Lung microvascular endothelial cell (primary cell): ENCODE results near the gene HOXD8. TPM values are rescaled to one million over a fixed set of nuclear protein-coding genes. Genes with fewer than 3 reads are reported as not detected.

ENCODE experiments used
- DNase-seq, 2 donors: peaks; one replicate each; pipeline versions ENCODE4 v3.0.0 to v3.0.0-alpha.2; 2010; ENCODE audit warnings: low read depth in 2 of 2
- total RNA-seq: library from RNA; depleted of rRNA; stranded (reverse); fragments of >200 nt; gene quantifications from 2 replicates; pipeline ENCODE4 v1.2.1, GENCODE V29; 2014

HOXD8 gene
- total RNA-seq, 1 donor from 2014 or later, result 27.4 TPM

GRCh38 chr2:176102309-176102866 is 27.1 kb upstream of the HOXD8 start:
- DNase-seq, result no peak

GRCh38 chr2:176103194-176103593 is 26.3 kb upstream of the HOXD8 start:
- DNase-seq, result no peak

GRCh38 chr2:176103742-176104315 is 25.7 kb upstream of the HOXD8 start:
- DNase-seq, result no peak

GRCh38 chr2:176104316-176105077 is 25.0 kb upstream of the HOXD8 start:
- no peak for DNase-seq

DNA sequence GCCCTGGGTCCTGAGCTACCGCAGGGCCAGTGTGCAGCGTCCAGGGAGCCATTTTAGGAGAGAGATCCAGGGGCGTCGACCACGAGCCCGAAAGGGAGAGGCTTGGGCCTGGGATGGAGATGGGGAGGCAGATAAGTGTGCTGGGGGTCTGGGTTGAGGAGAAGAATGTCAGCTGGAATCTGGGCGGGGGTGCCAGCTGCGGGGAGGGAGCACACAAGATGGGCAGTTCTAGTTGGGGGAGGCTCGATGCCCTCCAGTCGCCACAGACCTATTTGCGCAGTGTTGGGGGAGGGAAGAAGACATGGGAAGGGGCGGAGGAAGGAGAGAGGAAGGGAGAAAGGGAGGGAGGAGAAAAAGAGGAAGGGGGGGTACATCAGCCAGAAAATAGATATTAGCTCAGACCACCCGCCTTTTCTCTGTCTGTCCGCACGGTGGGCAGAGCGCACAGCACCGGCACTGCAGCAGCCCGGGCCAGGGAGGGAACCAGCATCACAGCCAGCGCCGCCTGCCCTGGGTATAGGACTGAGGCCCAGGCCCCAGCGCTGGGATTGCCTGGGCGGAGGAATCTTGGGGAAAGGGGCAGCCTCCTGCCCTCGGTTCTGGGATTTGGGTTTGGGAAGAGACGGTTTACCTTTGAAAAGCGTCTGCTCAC is 24.3 kb upstream of the HOXD8 start:
- DNase-seq, result no peak

- DNase-seq, result no peak
Observed at GRCh38 chr2:176105730-176106580, 23.6 kb upstream of the HOXD8 start.

DNA sequence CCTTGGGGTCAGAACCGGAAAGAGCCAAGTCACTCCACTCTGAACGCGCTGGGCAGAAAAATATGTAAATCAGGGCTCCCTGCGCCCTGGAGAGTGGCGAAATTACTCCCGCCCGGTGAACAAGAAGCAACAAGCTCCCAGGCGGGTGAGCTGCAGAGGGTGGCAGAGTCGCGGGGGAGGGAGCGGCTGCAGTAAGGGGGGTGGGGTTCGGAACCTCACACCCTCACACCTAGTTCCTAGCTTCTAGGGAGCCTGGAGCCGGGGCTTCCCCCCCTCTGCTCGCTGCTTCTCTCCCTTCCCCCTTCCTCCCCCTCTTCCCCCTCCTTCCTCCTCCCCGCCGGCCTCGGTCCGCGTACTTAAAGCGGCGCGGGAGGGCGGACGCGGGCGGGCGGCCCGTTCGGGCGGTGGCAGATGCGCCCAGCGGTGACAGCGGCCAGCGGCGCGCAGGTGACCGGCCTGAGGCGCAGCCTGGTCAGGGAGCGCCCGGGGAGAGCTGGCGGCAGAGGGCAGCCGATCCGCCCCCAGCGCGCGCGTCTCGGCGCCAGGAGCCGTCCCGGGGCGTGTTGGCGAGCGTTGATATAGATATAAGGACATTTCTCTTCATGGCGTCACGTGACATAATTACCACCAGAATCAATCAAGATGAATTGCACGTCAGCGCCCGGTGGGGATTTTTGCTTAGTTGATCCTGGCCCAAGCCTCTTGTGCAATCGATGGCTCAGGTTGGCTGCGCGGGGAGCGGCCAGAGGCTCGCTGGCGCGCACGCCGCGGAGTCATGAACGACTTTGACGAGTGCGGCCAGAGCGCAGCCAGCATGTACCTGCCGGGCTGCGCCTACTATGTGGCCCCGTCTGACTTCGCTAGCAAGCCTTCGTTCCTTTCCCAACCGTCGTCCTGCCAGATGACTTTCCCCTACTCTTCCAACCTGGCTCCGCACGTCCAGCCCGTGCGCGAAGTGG is 22.6 kb upstream of the HOXD8 start, which contains the start of gene HOXD11:
Gene HOXD11 (plus strand): TSS at position 700 of the 959 bp plus-strand sequence. CDS start 76 bp downstream, at position 776.
- peak in 1 of 2 donors; percentile 66 for DNase-seq

DNA sequence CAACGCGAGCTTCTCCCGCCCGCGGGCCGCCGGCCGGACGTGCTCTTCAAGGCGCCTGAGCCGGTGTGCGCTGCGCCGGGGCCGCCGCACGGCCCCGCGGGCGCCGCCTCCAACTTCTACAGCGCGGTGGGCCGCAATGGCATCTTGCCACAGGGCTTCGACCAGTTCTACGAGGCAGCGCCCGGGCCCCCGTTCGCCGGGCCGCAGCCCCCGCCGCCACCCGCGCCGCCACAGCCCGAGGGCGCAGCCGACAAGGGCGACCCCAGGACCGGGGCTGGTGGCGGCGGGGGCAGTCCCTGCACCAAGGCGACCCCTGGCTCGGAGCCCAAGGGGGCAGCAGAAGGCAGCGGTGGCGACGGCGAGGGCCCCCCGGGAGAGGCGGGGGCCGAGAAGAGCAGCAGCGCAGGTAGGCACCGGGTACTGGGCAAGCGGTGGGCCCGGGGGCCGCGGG is 21.7 kb upstream of the HOXD8 start:
- no peak for DNase-seq

- no peak for DNase-seq
Observed at GRCh38 chr2:176109192-176109901, 20.2 kb upstream of the HOXD8 start.

- DNase-seq, result no peak
Observed at GRCh38 chr2:176109946-176110345, 19.6 kb upstream of the HOXD8 start.

- no peak for DNase-seq
Observed at GRCh38 chr2:176110415-176111308, 18.8 kb upstream of the HOXD8 start.

DNA sequence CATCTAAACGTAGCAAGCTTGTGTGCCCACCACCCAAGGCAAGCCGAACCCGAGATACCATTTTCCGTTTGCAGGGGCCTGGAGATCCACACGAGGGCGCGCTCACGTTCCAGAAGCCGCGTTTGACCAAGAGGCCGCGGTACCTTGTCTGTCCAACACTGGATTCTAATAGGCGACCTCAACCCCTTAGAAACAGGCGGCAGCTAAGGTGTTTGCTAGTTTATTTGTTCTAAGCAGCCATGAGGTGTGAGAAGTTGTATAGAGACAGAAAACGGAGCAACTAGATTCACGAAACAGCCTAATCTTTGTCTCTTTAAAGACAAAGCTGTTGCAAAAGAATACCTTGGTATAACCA is 18.2 kb upstream of the HOXD8 start:
- peak; percentile 64 to 87 for DNase-seq

DNA sequence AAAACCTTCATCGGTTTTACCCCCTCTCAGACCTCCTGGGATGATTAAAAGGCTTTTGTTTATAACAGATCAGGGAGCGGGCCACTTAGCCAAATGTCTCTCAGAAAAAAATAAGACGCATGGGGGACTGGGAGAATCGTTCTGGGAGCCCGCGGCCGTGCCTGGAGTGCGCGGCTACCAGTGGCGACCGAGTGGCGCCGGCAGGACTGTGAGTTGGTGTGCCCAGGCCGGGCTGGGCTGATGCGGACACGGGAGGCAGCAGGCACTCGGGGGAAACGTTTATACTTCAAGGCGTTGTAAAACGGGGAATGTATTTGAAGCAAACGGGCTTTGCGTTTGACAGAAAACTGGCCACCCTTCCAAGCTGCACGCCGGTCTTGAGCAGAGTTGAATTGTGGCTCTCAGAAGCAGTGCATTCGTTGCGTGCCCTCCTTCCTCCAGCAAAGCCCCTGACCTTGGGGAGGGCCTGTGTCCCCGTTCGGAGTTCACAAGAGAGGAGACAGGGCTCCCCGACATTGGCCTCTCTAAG is 17.6 kb upstream of the HOXD8 start:
- DNase-seq, result no peak

GRCh38 chr2:176112375-176113302 is 16.9 kb upstream of the HOXD8 start:
- no peak for DNase-seq

DNA sequence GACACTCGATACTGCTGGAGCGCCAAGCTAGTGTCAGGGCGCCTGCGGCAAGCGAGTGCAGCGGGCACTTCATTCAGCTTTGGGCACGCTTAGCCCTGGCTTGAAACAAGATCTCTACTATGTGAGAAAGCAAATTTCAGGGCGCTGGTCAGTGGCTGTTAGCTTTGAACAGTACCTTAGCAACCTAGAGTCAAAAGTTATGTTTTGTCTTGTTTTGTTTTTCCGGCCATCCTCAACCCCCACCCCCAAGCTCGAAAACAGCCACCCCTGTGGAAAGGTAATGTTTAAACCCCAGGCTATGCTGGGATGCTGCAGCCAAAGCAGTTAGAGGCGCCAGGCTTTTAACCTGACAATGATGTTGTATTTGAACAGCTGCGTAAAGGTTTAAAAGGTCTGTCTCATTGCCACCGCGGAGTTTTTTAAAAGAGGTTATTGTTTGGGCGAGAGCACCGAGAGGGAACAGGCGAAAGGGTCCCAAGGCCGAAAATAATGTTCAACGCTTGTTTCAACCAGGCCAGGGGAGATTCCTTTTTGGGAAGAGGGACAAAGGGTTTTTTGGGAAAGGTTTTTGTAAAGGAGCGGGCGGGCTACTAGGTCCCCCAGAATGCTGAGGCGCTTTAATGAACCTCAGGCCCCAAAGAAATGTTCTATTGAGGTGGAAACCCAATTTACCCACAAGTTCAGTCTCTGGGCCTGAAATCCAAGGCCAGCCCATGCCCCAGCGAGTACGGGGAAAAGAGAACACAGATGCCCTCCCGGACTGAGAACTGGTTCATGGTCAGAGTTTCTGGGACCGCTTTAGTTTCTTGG is 15.2 kb upstream of the HOXD8 start:
- no peak for DNase-seq

DNA sequence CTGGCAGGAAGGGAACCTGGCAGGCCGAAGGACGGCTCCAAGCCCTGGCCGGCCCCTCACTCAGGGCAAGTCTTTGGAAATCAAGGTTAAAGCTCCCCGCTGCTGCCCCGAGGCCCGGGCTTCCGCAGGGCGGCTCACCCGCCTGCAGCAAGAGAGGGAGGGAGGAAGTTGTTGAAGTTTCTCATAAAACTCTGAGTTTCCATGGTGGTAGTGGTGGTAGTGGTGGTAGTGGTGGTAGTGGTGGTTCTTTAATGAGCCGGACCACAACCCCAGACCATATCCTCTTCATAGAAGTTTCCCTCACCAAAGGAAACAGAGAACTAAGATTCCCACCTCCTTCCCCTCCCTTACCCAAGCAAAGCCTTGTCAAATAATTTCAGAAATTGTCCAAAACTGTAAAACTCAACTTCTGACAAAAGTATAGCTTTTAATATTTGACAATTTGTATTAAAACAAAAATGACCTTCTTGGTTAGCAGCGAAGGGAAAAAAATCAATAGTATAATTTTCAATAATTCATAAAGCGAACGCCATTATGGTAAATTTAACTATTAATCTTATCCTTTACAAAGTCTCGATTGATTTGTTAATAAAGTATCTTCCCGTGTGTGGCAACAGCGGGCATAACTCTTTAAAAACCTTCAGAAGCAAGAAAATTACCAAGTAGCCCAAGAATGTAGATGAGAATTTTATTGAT is 14.4 kb upstream of the HOXD8 start:
- no peak for DNase-seq
